HEK293 (cell line): Measurements from ENCODE around the gene TNNI3.

Experiments used
- CTCF ChIA-PET: fragments of 350-600 bp; formaldehyde crosslinking; extraction: SDS; loops from one replicate; lab custom pipeline; 2021; ENCODE audit warnings: antibody characterized with exemption; lab: Yijun Ruan, JAX
- POLR2A ChIA-PET: fragments of 300-600 bp; formaldehyde crosslinking; extraction: SDS; loops from one replicate; lab custom pipeline; 2020; ENCODE audit warnings: antibody characterized with exemption, inconsistent platforms; lab: Yijun Ruan, JAX
- H3K27ac ChIP-seq: fragments of 200-500 bp; sonication (Bioruptor generic); 2 replicates; pipeline ENCODE4 v1.5.1; 2014; ENCODE audit warnings: low read depth, low read length, control low read depth, inconsistent platforms; ENCODE audit errors: extremely low read depth
- H3K36me3 ChIP-seq, 2 experiments: fragments of 200-500 bp in 1 of 2; sonication (Bioruptor generic) in 1 of 2; 1 replicate in 1 of 2; 2 replicates in 1 of 2; pipeline ENCODE4 v1.5.1; 2014 to 2017; ENCODE audit warnings: inconsistent platforms in 2 of 2, low read length in 2 of 2; ENCODE audit not compliant: control insufficient read depth in 2 of 2, insufficient read depth in 1 of 2
- H3K4me1 ChIP-seq: fragments of 200-500 bp; sonication (Bioruptor generic); 2 replicates; pipeline ENCODE4 v1.5.1; 2014; ENCODE audit warnings: mild to moderate bottlenecking, low read length, inconsistent platforms; ENCODE audit not compliant: control insufficient read depth, insufficient read depth
- H3K4me3 ChIP-seq: 2 replicates; pipeline ENCODE4 v1.5.1; 2011; ENCODE audit warnings: low read depth, mild to moderate bottlenecking, control low read depth, low read length, moderate library complexity
- H3K9me3 ChIP-seq: fragments of 200-500 bp; sonication (Bioruptor generic); 2 replicates; pipeline ENCODE4 v1.5.1; 2014; ENCODE audit warnings: low read depth, low read length, inconsistent platforms; ENCODE audit not compliant: control insufficient read depth, insufficient read depth
- FEZF1 ChIP-seq: fragments of 450-650 bp; formaldehyde crosslinking; IDR thresholded peaks from 2 replicates; pipeline ENCODE4 v1.5.1; 2016; ENCODE audit warnings: missing biosample characterization, missing genetic modification characterization
- PBX3 ChIP-seq: sonication (generic); formaldehyde crosslinking; IDR thresholded peaks from 2 replicates; pipeline ENCODE4 v1.8.1; 2022; ENCODE audit warnings: mild to moderate bottlenecking, moderate library complexity, missing genetic modification reagents
- ZBTB48 ChIP-seq: fragments of 450-650 bp; formaldehyde crosslinking; IDR thresholded peaks from 2 replicates; pipeline ENCODE4 v1.5.1; 2016; ENCODE audit warnings: missing biosample characterization, missing genetic modification characterization
- ZBTB49 ChIP-seq: fragments of 450-650 bp; formaldehyde crosslinking; IDR thresholded peaks from 2 replicates; pipeline ENCODE4 v1.5.1; 2016; ENCODE audit warnings: missing biosample characterization, missing genetic modification characterization, low read depth
- ZNF133 ChIP-seq: fragments of 450-650 bp; formaldehyde crosslinking; IDR thresholded peaks from 2 replicates; pipeline ENCODE4 v1.5.1; 2016; ENCODE audit warnings: missing biosample characterization, missing genetic modification characterization
- ZNF169 ChIP-seq: fragments of 450-650 bp; formaldehyde crosslinking; IDR thresholded peaks from 2 replicates; pipeline ENCODE4 v1.5.1; 2016; ENCODE audit warnings: missing biosample characterization, missing genetic modification characterization
- ZNF223 ChIP-seq: fragments of 450-650 bp; formaldehyde crosslinking; IDR thresholded peaks from 2 replicates; pipeline ENCODE4 v1.5.1; 2016; ENCODE audit warnings: missing biosample characterization, missing genetic modification characterization
- ZNF280D ChIP-seq: fragments of 450-650 bp; formaldehyde crosslinking; IDR thresholded peaks from 2 replicates; pipeline ENCODE4 v1.5.1; 2016; ENCODE audit warnings: missing biosample characterization, missing genetic modification characterization
- ZNF354C ChIP-seq: fragments of 450-650 bp; formaldehyde crosslinking; IDR thresholded peaks from 2 replicates; pipeline ENCODE4 v1.5.1; 2016; ENCODE audit warnings: missing biosample characterization, missing genetic modification characterization, low read depth, borderline replicate concordance
- ZNF639 ChIP-seq: fragments of 450-650 bp; formaldehyde crosslinking; IDR thresholded peaks from 2 replicates; pipeline ENCODE4 v1.5.1; 2016; ENCODE audit warnings: missing biosample characterization, missing genetic modification characterization
- ZSCAN16 ChIP-seq: fragments of 450-650 bp; formaldehyde crosslinking; IDR thresholded peaks from 2 replicates; pipeline ENCODE4 v1.5.1; 2016; ENCODE audit warnings: missing biosample characterization, missing genetic modification characterization

The TNNI3 gene

GRCh38 chr19:55161571-55162322 is 4.2 kb upstream of the TNNI3 start (continued):
- TF ChIP-seq ZNF280D = no peak
- TF ChIP-seq ZNF223 (tag by site-specific recombination) = no peak
- no peak for TF ChIP-seq ZBTB49 (tag by site-specific recombination)
- TF ChIP-seq ZNF169 (tag by site-specific recombination) = no peak
- TF ChIP-seq ZNF133 (tag by site-specific recombination) = no peak
- no peak for TF ChIP-seq ZSCAN16 (tag by site-specific recombination)
- TF ChIP-seq FEZF1 (tag by site-specific recombination) = no peak
- TF ChIP-seq ZNF354C (tag by site-specific recombination) = no peak
- TF ChIP-seq ZBTB48 (tag by site-specific recombination) = no peak

GRCh38 chr19:55160986-55161365 is 3.4 kb upstream of the TNNI3 start:
- TF ChIP-seq ZNF639 (tag by site-specific recombination) (no peak), PBX3 (CRISPR knock-in tag) (0 out of 2 replicates have a peak, but pooled peaks have one; percentile 7)
- TF ChIP-seq, all 188 proteins: peak for 1
- POLR2A ChIA-PET = interaction anchor here (0.6 to 2.8 kb wide), 6 partner anchors 20 to 478 kb away, joined by 3 to 19 read pairs (median 4); partner anchors contain the start of genes PPP1R12C, RDH13 and ZNF865
- Histone ChIP-seq H3K9me3 (no peaks in the 10 kb centered on the region), H3K4me1 (peaks cover 6% of the 10 kb centered on the region), H3K4me3 (no peak overlapping the region), H3K27ac (no peak overlapping the region), H3K36me3 (no peaks in the 10 kb centered on the region)
- CTCF ChIA-PET = interaction anchor here (0.7 to 4.5 kb wide), 32 partner anchors 8 to 679 kb away, joined by 3 to 107 read pairs (median 5); partner anchors contain the start of genes TMEM238, TNNT1 and ZNF784
